IMR-90 (cell line): Measurements from ENCODE around the gene JPH4. TPM values are rescaled to one million over a fixed set of nuclear protein-coding genes. Genes with fewer than 3 reads are reported as not detected.

ENCODE experiments used
- ATAC-seq: fragments of 200-7000 bp; cut with Tn5 transposase; 2 replicates; pipeline ENCODE4 v1.9.1; 2020; ENCODE audit warnings: low read depth, mild to moderate bottlenecking, moderate library complexity
- BruUV-seq: library from RNA; stranded (reverse); fragments of 400-500 nt; replicated peaks from 2 replicates; lab custom pipeline; 2021; lab: Mats Ljungman, UMichigan
- CTCF ChIA-PET: fragments of 300-600 bp; formaldehyde crosslinking; extraction: SDS; loops from one replicate; lab custom pipeline; 2021; ENCODE audit warnings: antibody characterized with exemption; lab: Yijun Ruan, JAX
- POLR2A ChIA-PET: fragments of 300-600 bp; sonication (Branson Sonifier 250); formaldehyde crosslinking; loops from one replicate; lab custom pipeline; 2022; ENCODE audit warnings: antibody characterized with exemption; ENCODE audit not compliant: unreplicated experiment; lab: Charles Lee
- DNase-seq: peaks from one replicate; pipeline ENCODE4 v3.0.0; 2013
- H2AFZ ChIP-seq: replicated peaks from 2 replicates; pipeline ENCODE3; 2013; ENCODE audit warnings: low read length, mild to moderate bottlenecking; ENCODE audit not compliant: poor library complexity
- H2AK5ac ChIP-seq: 2 replicates; pipeline ENCODE4 v1.6.1; 2013; ENCODE audit warnings: low read depth, low read length, inconsistent platforms
- H2AK9ac ChIP-seq: replicated peaks from 2 replicates; pipeline ENCODE3; 2013; ENCODE audit warnings: mild to moderate bottlenecking, low read depth, low read length, moderate library complexity; ENCODE audit not compliant: poor library complexity
- H2BK120ac ChIP-seq: 2 replicates; pipeline ENCODE4 v1.6.1; 2013; ENCODE audit warnings: low read depth, low read length, inconsistent platforms
- H2BK15ac ChIP-seq: 3 replicates; pipeline ENCODE4 v1.6.1; 2013; ENCODE audit warnings: low read depth, low read length, inconsistent platforms
- H2BK20ac ChIP-seq: 2 replicates; pipeline ENCODE4 v1.6.1; 2013; ENCODE audit warnings: low read depth, mild to moderate bottlenecking, inconsistent platforms, low read length, moderate library complexity
- H2BK5ac ChIP-seq: 2 replicates; pipeline ENCODE4 v1.6.1; 2013; ENCODE audit warnings: mild to moderate bottlenecking, low read depth, low read length, inconsistent platforms; ENCODE audit not compliant: poor library complexity, severe bottlenecking
- H3K14ac ChIP-seq: replicated peaks from 2 replicates; pipeline ENCODE4 v1.6.1; 2013; ENCODE audit warnings: low read depth, low read length, inconsistent platforms
- H3K18ac ChIP-seq: 2 replicates; pipeline ENCODE4 v1.6.1; 2013; ENCODE audit warnings: low read depth, low read length, control low read depth
- H3K23ac ChIP-seq: 2 replicates; pipeline ENCODE4 v1.6.1; 2013; ENCODE audit warnings: low read depth, low read length, inconsistent platforms
- H3K27ac ChIP-seq: 2 replicates; pipeline ENCODE4 v1.5.1; 2013; ENCODE audit warnings: mild to moderate bottlenecking, control low read depth, low read length; ENCODE audit not compliant: insufficient read depth
- H3K27me3 ChIP-seq: 2 replicates; pipeline ENCODE4 v1.6.1; 2013; ENCODE audit warnings: low read length; ENCODE audit not compliant: control insufficient read depth, insufficient read depth
- H3K36me3 ChIP-seq: 2 replicates; pipeline ENCODE4 v1.6.1; 2013; ENCODE audit warnings: low read length, mixed read lengths; ENCODE audit not compliant: control insufficient read depth, insufficient read depth
- H3K4ac ChIP-seq: 2 replicates; pipeline ENCODE4 v1.6.1; 2013; ENCODE audit warnings: low read depth, low read length, inconsistent platforms
- H3K4me1 ChIP-seq: 2 replicates; pipeline ENCODE4 v1.6.1; 2013; ENCODE audit warnings: low read length, mixed read lengths; ENCODE audit not compliant: control insufficient read depth, insufficient read depth
- H3K4me2 ChIP-seq: 2 replicates; pipeline ENCODE4 v1.6.1; 2013; ENCODE audit warnings: low read depth, mild to moderate bottlenecking, control low read depth, low read length, moderate library complexity
- H3K4me3 ChIP-seq: 2 replicates; pipeline ENCODE4 v1.5.1; 2013; ENCODE audit warnings: low read depth, mild to moderate bottlenecking, control low read depth, low read length, moderate library complexity; ENCODE audit not compliant: insufficient read depth
- H3K56ac ChIP-seq: 2 replicates; pipeline ENCODE4 v1.6.1; 2013; ENCODE audit warnings: low read length, inconsistent platforms; ENCODE audit not compliant: insufficient read depth; ENCODE audit errors: extremely low read depth
- H3K79me1 ChIP-seq, 2 experiments: 2 replicates each; pipeline ENCODE4 v1.6.1; 2013; ENCODE audit warnings: low read length in 2 of 2, inconsistent platforms in 1 of 2, low read depth in 1 of 2
- H3K9ac ChIP-seq: 2 replicates; pipeline ENCODE4 v1.6.1; 2013; ENCODE audit warnings: low read depth, low read length, control low read depth
- H3K9me1 ChIP-seq: 2 replicates; pipeline ENCODE4 v1.6.1; 2013; ENCODE audit warnings: low read length, inconsistent platforms; ENCODE audit not compliant: insufficient read depth
- H3K9me3 ChIP-seq: 2 replicates; pipeline ENCODE4 v1.6.1; 2013; ENCODE audit warnings: low read length; ENCODE audit not compliant: control insufficient read depth, insufficient read depth
- H4K20me1 ChIP-seq: 2 replicates; pipeline ENCODE4 v1.6.1; 2013; ENCODE audit warnings: low read length, inconsistent platforms; ENCODE audit not compliant: insufficient read depth
- H4K5ac ChIP-seq: 2 replicates; pipeline ENCODE4 v1.6.1; 2013; ENCODE audit warnings: mild to moderate bottlenecking, low read depth, low read length, control low read depth
- H4K8ac ChIP-seq, 2 experiments: 2 replicates each; pipeline ENCODE4 v1.6.1; 2013; ENCODE audit warnings: low read depth in 2 of 2, low read length in 2 of 2, control low read depth in 1 of 2, inconsistent platforms in 1 of 2
- H4K91ac ChIP-seq: 2 replicates; pipeline ENCODE4 v1.6.1; 2013; ENCODE audit warnings: low read depth, low read length, inconsistent platforms; ENCODE audit not compliant: insufficient read depth
- BHLHE40 ChIP-seq: fragments of 150-350 bp; IDR thresholded peaks from 2 replicates; pipeline ENCODE4 v1.6.1; 2016; ENCODE audit warnings: mild to moderate bottlenecking, low read depth, low read length
- CEBPB ChIP-seq: IDR thresholded peaks from 2 replicates; pipeline ENCODE4 v1.6.1; 2012; ENCODE audit warnings: low read depth, low read length, improper control_type of control experiment
- CHD1 ChIP-seq: IDR thresholded peaks from 2 replicates; pipeline ENCODE4 v1.6.1; 2012; ENCODE audit warnings: low read depth, low read length, improper control_type of control experiment
- FOS ChIP-seq: fragments of 150-350 bp; IDR thresholded peaks from 2 replicates; pipeline ENCODE4 v1.6.1; 2016; ENCODE audit warnings: low read depth, low read length
- MAFK ChIP-seq: IDR thresholded peaks from 2 replicates; pipeline ENCODE4 v1.6.1; 2012; ENCODE audit warnings: low read depth, low read length, improper control_type of control experiment
- MAZ ChIP-seq: IDR thresholded peaks from 2 replicates; pipeline ENCODE4 v1.6.1; 2012; ENCODE audit warnings: low read depth, mild to moderate bottlenecking, low read length, improper control_type of control experiment, moderate library complexity, borderline replicate concordance
- POLR2A ChIP-seq: IDR thresholded peaks from 2 replicates; pipeline ENCODE4 v1.6.1; 2012; ENCODE audit warnings: mild to moderate bottlenecking, low read depth, low read length
- RAD21 ChIP-seq: IDR thresholded peaks from 2 replicates; pipeline ENCODE4 v1.6.1; 2012; ENCODE audit warnings: low read length, improper control_type of control experiment
- RCOR1 ChIP-seq: IDR thresholded peaks from 2 replicates; pipeline ENCODE4 v1.6.1; 2012; ENCODE audit warnings: mild to moderate bottlenecking, low read length, improper control_type of control experiment; ENCODE audit not compliant: insufficient replicate concordance
- RFX5 ChIP-seq: IDR thresholded peaks from 2 replicates; pipeline ENCODE4 v1.8.0; 2012; ENCODE audit warnings: low read depth, mild to moderate bottlenecking, low read length, moderate library complexity
- SMC3 ChIP-seq: fragments of 150-350 bp; IDR thresholded peaks from 2 replicates; pipeline ENCODE4 v1.6.1; 2016; ENCODE audit warnings: low read depth, mild to moderate bottlenecking, antibody characterized with exemption, low read length, moderate library complexity
- WGBS, 2 experiments: methylation state at CpG; one replicate each; pipeline versions ENCODE4 v1.1.5 to v1.1.7; 2013; ENCODE audit warnings: missing lambda C conversion rate in 2 of 2; ENCODE audit not compliant: insufficient read length in 1 of 2; ENCODE audit errors: extremely low coverage in 2 of 2; 5-methylcytosine and 5-hydroxymethylcytosine counted together
- dilution Hi-C: fragments of 300-500 bp; cut with HindIII; formaldehyde crosslinking; loops from one replicate; pipeline ENCODE4 v1.14.3; 2018; ENCODE audit warnings: low sequenced_read_pairs; ENCODE audit not compliant: unreplicated experiment
- in situ Hi-C: fragments of 300-500 bp; cut with MboI; formaldehyde crosslinking; loops from 3 replicates; pipeline ENCODE4 v1.14.3; 2019; ENCODE audit warnings: low sequenced_read_pairs, inconsistent platforms, mixed read lengths
- intact Hi-C: fragments of 100-400 bp; cut with micrococcal nuclease; formaldehyde crosslinking; loops from 2 replicates; pipeline ENCODE4 v1.10.0; 2022
- polyA plus RNA-seq, 3 experiments: library from polyadenylated mRNA; depleted of rRNA; stranded (reverse); fragments of >200 nt; gene quantifications; 2 replicates each; pipeline ENCODE4 v1.2.3, GENCODE V29; 2012; ENCODE audit warnings: low replicate concordance in 1 of 3
- total RNA-seq: library from RNA; depleted of rRNA; stranded (reverse); fragments of >200 nt; gene quantifications from 2 replicates; pipeline ENCODE4 v1.2.3, GENCODE V29; 2012
- TF ChIP-seq, protein P1 (sequence below): fragments of 150-350 bp; IDR thresholded peaks from 2 replicates; pipeline ENCODE4 v1.6.1; 2017; ENCODE audit warnings: mild to moderate bottlenecking, antibody characterized with exemption, low read length, low read depth
- TF ChIP-seq, protein P2 (sequence below): conservative IDR thresholded peaks from 2 replicates; pipeline ENCODE4 v1.5.1; 2012; ENCODE audit warnings: mild to moderate bottlenecking, low read depth, low read length, improper control_type of control experiment
- TF ChIP-seq, protein P3 (sequence below): fragments of 150-350 bp; IDR thresholded peaks from 2 replicates; pipeline ENCODE4 v1.6.1; 2016; ENCODE audit warnings: low read depth, mild to moderate bottlenecking, low read length, moderate library complexity, borderline replicate concordance

JPH4 gene
- total and polyA plus RNA-seq, 2 of the 4 experiments (the other 2 are of a cell fraction) = not detected

DNA sequence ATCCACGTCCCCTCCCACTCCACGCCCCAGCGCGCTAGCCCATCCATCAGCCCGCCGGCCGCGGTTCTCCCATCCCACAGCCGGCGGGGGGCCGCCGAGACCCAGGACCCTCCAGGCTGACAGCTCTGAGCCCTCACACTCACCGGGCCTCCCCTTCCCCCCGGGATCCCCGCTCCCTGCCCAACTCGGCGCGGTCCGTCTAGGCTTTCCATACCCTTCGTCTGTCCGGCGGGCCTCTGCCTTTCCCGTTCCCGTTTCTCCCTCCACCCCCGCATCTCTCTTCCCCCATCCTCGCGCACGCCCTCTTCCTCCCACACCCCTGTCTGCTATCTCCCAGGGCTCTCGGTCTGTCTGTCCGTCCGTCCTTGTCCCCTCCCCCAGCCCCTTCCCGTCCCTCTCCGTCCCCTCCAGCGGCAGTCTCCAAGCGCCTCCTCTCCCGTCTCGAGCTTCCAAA, 27.8 kb downstream of the JPH4 start:
- peak overlapping the region; percentile 21; the same call in 1 of the 2 replicates for H3K4ac ChIP-seq
- CTCF ChIA-PET = no interaction called here
- dilution Hi-C loops = no loop called here

More for the DNA sequence above, 27.8 kb downstream of the JPH4 start:
- no peaks in the 10 kb centered on the region for H4K20me1 ChIP-seq
- peak overlapping the region; percentile 25 for H3K9ac ChIP-seq
- H3K4me3 ChIP-seq = peak overlapping the region; percentile 64
- ATAC-seq (peak; percentile 38), DNase-seq (peak; percentile 10)
- no CpG with 5 or more reads among the region's 37 CpGs for WGBS, 2 experiments
- BruUV-seq = no TSS peak
- peak overlapping the region; percentile 87 for H3K4me2 ChIP-seq
- 0 out of 2 replicates have a peak overlapping the region, but pooled peaks have one; percentile 66 for H3K23ac ChIP-seq
- H3K18ac ChIP-seq = no peak overlapping the region
- no peak overlapping the region for H2BK20ac ChIP-seq
- H3K9me3 ChIP-seq = no peaks in the 10 kb centered on the region
- peak overlapping the region; percentile 68 for H2AK9ac ChIP-seq
- H2BK5ac ChIP-seq = no peak overlapping the region
- intact Hi-C loops (no loop called here), in situ Hi-C loops (loop anchor here (10.0 kb wide), 1 partner anchor 226 kb away; the partner anchor contains the start of gene PABPN1)
- H3K79me1 ChIP-seq = no peaks in the 10 kb centered on the region
- H3K27ac ChIP-seq = peak overlapping the region; percentile 2; the same call in 1 of the 2 replicates
- H3K27me3 ChIP-seq = no peaks in the 10 kb centered on the region; the same call in 1 of the 2 replicates
- no peak overlapping the region for H3K14ac ChIP-seq
- peaks cover 11% of the 10 kb centered on the region for H3K9me1 ChIP-seq
- H2AFZ ChIP-seq = peak overlapping the region; percentile 88
- no peaks in the 10 kb centered on the region for H3K36me3 ChIP-seq
- H2BK120ac ChIP-seq = no peak overlapping the region
- POLR2A ChIA-PET = no interaction called here
- peak overlapping the region; percentile 10; the same call in 1 of the 2 replicates for H4K5ac ChIP-seq
- H3K56ac ChIP-seq = no peak overlapping the region
- no peak overlapping the region for H4K91ac ChIP-seq
- H2BK15ac ChIP-seq = no peak overlapping the region
- H4K8ac ChIP-seq = peak overlapping the region; percentile 32 to 59; a peak in 3 of 4 replicates
- peaks cover 9% of the 10 kb centered on the region for H3K4me1 ChIP-seq
- TF ChIP-seq, protein P1, sequence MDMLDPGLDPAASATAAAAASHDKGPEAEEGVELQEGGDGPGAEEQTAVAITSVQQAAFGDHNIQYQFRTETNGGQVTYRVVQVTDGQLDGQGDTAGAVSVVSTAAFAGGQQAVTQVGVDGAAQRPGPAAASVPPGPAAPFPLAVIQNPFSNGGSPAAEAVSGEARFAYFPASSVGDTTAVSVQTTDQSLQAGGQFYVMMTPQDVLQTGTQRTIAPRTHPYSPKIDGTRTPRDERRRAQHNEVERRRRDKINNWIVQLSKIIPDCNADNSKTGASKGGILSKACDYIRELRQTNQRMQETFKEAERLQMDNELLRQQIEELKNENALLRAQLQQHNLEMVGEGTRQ = no peak
- TF ChIP-seq CEBPB (no peak), MAZ (no peak), CHD1 (no peak), RFX5 (no peak), MAFK (no peak), POLR2A (no peak), RAD21 (no peak), RCOR1 (no peak), SMC3 (no peak), BHLHE40 (no peak), FOS (no peak)
- TF ChIP-seq, protein P2, sequence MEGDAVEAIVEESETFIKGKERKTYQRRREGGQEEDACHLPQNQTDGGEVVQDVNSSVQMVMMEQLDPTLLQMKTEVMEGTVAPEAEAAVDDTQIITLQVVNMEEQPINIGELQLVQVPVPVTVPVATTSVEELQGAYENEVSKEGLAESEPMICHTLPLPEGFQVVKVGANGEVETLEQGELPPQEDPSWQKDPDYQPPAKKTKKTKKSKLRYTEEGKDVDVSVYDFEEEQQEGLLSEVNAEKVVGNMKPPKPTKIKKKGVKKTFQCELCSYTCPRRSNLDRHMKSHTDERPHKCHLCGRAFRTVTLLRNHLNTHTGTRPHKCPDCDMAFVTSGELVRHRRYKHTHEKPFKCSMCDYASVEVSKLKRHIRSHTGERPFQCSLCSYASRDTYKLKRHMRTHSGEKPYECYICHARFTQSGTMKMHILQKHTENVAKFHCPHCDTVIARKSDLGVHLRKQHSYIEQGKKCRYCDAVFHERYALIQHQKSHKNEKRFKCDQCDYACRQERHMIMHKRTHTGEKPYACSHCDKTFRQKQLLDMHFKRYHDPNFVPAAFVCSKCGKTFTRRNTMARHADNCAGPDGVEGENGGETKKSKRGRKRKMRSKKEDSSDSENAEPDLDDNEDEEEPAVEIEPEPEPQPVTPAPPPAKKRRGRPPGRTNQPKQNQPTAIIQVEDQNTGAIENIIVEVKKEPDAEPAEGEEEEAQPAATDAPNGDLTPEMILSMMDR = no peak
- TF ChIP-seq, protein P3, sequence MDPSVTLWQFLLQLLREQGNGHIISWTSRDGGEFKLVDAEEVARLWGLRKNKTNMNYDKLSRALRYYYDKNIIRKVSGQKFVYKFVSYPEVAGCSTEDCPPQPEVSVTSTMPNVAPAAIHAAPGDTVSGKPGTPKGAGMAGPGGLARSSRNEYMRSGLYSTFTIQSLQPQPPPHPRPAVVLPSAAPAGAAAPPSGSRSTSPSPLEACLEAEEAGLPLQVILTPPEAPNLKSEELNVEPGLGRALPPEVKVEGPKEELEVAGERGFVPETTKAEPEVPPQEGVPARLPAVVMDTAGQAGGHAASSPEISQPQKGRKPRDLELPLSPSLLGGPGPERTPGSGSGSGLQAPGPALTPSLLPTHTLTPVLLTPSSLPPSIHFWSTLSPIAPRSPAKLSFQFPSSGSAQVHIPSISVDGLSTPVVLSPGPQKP = no peak
- H2AK5ac ChIP-seq = no peak overlapping the region
